IMR-90 (cell line): Measurements from ENCODE around the gene ASTN2. TPM values are rescaled to one million over a fixed set of nuclear protein-coding genes. Genes with fewer than 3 reads are reported as not detected.

ENCODE experiments used
- ATAC-seq: fragments of 200-7000 bp; cut with Tn5 transposase; 2 replicates; pipeline ENCODE4 v1.9.1; 2020; ENCODE audit warnings: low read depth, mild to moderate bottlenecking, moderate library complexity
- BruUV-seq: library from RNA; stranded (reverse); fragments of 400-500 nt; replicated peaks from 2 replicates; lab custom pipeline; 2021; lab: Mats Ljungman, UMichigan
- CTCF ChIA-PET: fragments of 300-600 bp; formaldehyde crosslinking; extraction: SDS; loops from one replicate; lab custom pipeline; 2021; ENCODE audit warnings: antibody characterized with exemption; lab: Yijun Ruan, JAX
- POLR2A ChIA-PET: fragments of 300-600 bp; sonication (Branson Sonifier 250); formaldehyde crosslinking; loops from one replicate; lab custom pipeline; 2022; ENCODE audit warnings: antibody characterized with exemption; ENCODE audit not compliant: unreplicated experiment; lab: Charles Lee
- DNase-seq: peaks from one replicate; pipeline ENCODE4 v3.0.0; 2013
- H2AFZ ChIP-seq: replicated peaks from 2 replicates; pipeline ENCODE3; 2013; ENCODE audit warnings: low read length, mild to moderate bottlenecking; ENCODE audit not compliant: poor library complexity
- H2AK5ac ChIP-seq: 2 replicates; pipeline ENCODE4 v1.6.1; 2013; ENCODE audit warnings: low read depth, low read length, inconsistent platforms
- H2AK9ac ChIP-seq: replicated peaks from 2 replicates; pipeline ENCODE3; 2013; ENCODE audit warnings: mild to moderate bottlenecking, low read depth, low read length, moderate library complexity; ENCODE audit not compliant: poor library complexity
- H2BK120ac ChIP-seq: 2 replicates; pipeline ENCODE4 v1.6.1; 2013; ENCODE audit warnings: low read depth, low read length, inconsistent platforms
- H2BK15ac ChIP-seq: 3 replicates; pipeline ENCODE4 v1.6.1; 2013; ENCODE audit warnings: low read depth, low read length, inconsistent platforms
- H2BK20ac ChIP-seq: 2 replicates; pipeline ENCODE4 v1.6.1; 2013; ENCODE audit warnings: low read depth, mild to moderate bottlenecking, inconsistent platforms, low read length, moderate library complexity
- H2BK5ac ChIP-seq: 2 replicates; pipeline ENCODE4 v1.6.1; 2013; ENCODE audit warnings: mild to moderate bottlenecking, low read depth, low read length, inconsistent platforms; ENCODE audit not compliant: poor library complexity, severe bottlenecking
- H3K14ac ChIP-seq: replicated peaks from 2 replicates; pipeline ENCODE4 v1.6.1; 2013; ENCODE audit warnings: low read depth, low read length, inconsistent platforms
- H3K18ac ChIP-seq: 2 replicates; pipeline ENCODE4 v1.6.1; 2013; ENCODE audit warnings: low read depth, low read length, control low read depth
- H3K23ac ChIP-seq: 2 replicates; pipeline ENCODE4 v1.6.1; 2013; ENCODE audit warnings: low read depth, low read length, inconsistent platforms
- H3K27ac ChIP-seq: 2 replicates; pipeline ENCODE4 v1.5.1; 2013; ENCODE audit warnings: mild to moderate bottlenecking, control low read depth, low read length; ENCODE audit not compliant: insufficient read depth
- H3K27me3 ChIP-seq: 2 replicates; pipeline ENCODE4 v1.6.1; 2013; ENCODE audit warnings: low read length; ENCODE audit not compliant: control insufficient read depth, insufficient read depth
- H3K36me3 ChIP-seq: 2 replicates; pipeline ENCODE4 v1.6.1; 2013; ENCODE audit warnings: low read length, mixed read lengths; ENCODE audit not compliant: control insufficient read depth, insufficient read depth
- H3K4ac ChIP-seq: 2 replicates; pipeline ENCODE4 v1.6.1; 2013; ENCODE audit warnings: low read depth, low read length, inconsistent platforms
- H3K4me1 ChIP-seq: 2 replicates; pipeline ENCODE4 v1.6.1; 2013; ENCODE audit warnings: low read length, mixed read lengths; ENCODE audit not compliant: control insufficient read depth, insufficient read depth
- H3K4me2 ChIP-seq: 2 replicates; pipeline ENCODE4 v1.6.1; 2013; ENCODE audit warnings: low read depth, mild to moderate bottlenecking, control low read depth, low read length, moderate library complexity
- H3K4me3 ChIP-seq: 2 replicates; pipeline ENCODE4 v1.5.1; 2013; ENCODE audit warnings: low read depth, mild to moderate bottlenecking, control low read depth, low read length, moderate library complexity; ENCODE audit not compliant: insufficient read depth
- H3K56ac ChIP-seq: 2 replicates; pipeline ENCODE4 v1.6.1; 2013; ENCODE audit warnings: low read length, inconsistent platforms; ENCODE audit not compliant: insufficient read depth; ENCODE audit errors: extremely low read depth
- H3K79me1 ChIP-seq, 2 experiments: 2 replicates each; pipeline ENCODE4 v1.6.1; 2013; ENCODE audit warnings: low read length in 2 of 2, inconsistent platforms in 1 of 2, low read depth in 1 of 2
- H3K9ac ChIP-seq: 2 replicates; pipeline ENCODE4 v1.6.1; 2013; ENCODE audit warnings: low read depth, low read length, control low read depth
- H3K9me1 ChIP-seq: 2 replicates; pipeline ENCODE4 v1.6.1; 2013; ENCODE audit warnings: low read length, inconsistent platforms; ENCODE audit not compliant: insufficient read depth
- H3K9me3 ChIP-seq: 2 replicates; pipeline ENCODE4 v1.6.1; 2013; ENCODE audit warnings: low read length; ENCODE audit not compliant: control insufficient read depth, insufficient read depth
- H4K20me1 ChIP-seq: 2 replicates; pipeline ENCODE4 v1.6.1; 2013; ENCODE audit warnings: low read length, inconsistent platforms; ENCODE audit not compliant: insufficient read depth
- H4K5ac ChIP-seq: 2 replicates; pipeline ENCODE4 v1.6.1; 2013; ENCODE audit warnings: mild to moderate bottlenecking, low read depth, low read length, control low read depth
- H4K8ac ChIP-seq, 2 experiments: 2 replicates each; pipeline ENCODE4 v1.6.1; 2013; ENCODE audit warnings: low read depth in 2 of 2, low read length in 2 of 2, control low read depth in 1 of 2, inconsistent platforms in 1 of 2
- H4K91ac ChIP-seq: 2 replicates; pipeline ENCODE4 v1.6.1; 2013; ENCODE audit warnings: low read depth, low read length, inconsistent platforms; ENCODE audit not compliant: insufficient read depth
- MAFK ChIP-seq: IDR thresholded peaks from 2 replicates; pipeline ENCODE4 v1.6.1; 2012; ENCODE audit warnings: low read depth, low read length, improper control_type of control experiment
- RCOR1 ChIP-seq: IDR thresholded peaks from 2 replicates; pipeline ENCODE4 v1.6.1; 2012; ENCODE audit warnings: mild to moderate bottlenecking, low read length, improper control_type of control experiment; ENCODE audit not compliant: insufficient replicate concordance
- WGBS, 2 experiments: methylation state at CpG; one replicate each; pipeline versions ENCODE4 v1.1.5 to v1.1.7; 2013; ENCODE audit warnings: missing lambda C conversion rate in 2 of 2; ENCODE audit not compliant: insufficient read length in 1 of 2; ENCODE audit errors: extremely low coverage in 2 of 2; 5-methylcytosine and 5-hydroxymethylcytosine counted together
- dilution Hi-C: fragments of 300-500 bp; cut with HindIII; formaldehyde crosslinking; loops from one replicate; pipeline ENCODE4 v1.14.3; 2018; ENCODE audit warnings: low sequenced_read_pairs; ENCODE audit not compliant: unreplicated experiment
- in situ Hi-C: fragments of 300-500 bp; cut with MboI; formaldehyde crosslinking; loops from 3 replicates; pipeline ENCODE4 v1.14.3; 2019; ENCODE audit warnings: low sequenced_read_pairs, inconsistent platforms, mixed read lengths
- intact Hi-C: fragments of 100-400 bp; cut with micrococcal nuclease; formaldehyde crosslinking; loops from 2 replicates; pipeline ENCODE4 v1.10.0; 2022
- polyA plus RNA-seq, 3 experiments: library from polyadenylated mRNA; depleted of rRNA; stranded (reverse); fragments of >200 nt; gene quantifications; 2 replicates each; pipeline ENCODE4 v1.2.3, GENCODE V29; 2012; ENCODE audit warnings: low replicate concordance in 1 of 3
- total RNA-seq: library from RNA; depleted of rRNA; stranded (reverse); fragments of >200 nt; gene quantifications from 2 replicates; pipeline ENCODE4 v1.2.3, GENCODE V29; 2012

Gene ASTN2
- total and polyA plus RNA-seq, 2 of the 4 experiments (the other 2 are of a cell fraction) = 3.8 to 6.8 TPM

DNA sequence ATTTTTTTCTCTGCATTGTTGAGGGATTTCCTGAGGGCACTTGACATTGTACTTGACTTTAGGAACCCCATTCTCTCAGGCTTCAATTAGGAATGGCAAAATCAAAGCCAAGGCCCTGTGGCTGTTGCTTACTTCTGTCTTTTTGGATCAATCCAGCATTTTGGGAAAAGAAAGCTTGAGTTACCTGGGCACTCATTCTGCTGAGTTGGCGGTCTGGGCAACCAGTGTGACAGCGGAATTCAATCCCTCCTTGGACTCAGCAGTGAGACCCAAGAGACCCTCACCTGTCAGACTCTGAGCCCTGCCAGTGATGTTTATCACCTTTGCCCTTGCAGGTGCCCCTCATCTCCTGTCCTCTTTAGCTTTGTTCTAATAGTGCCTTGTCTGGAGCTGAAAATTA lies 1036.0 kb downstream of the ASTN2 start:
- dilution Hi-C loops (no loop called here), in situ Hi-C loops (no loop called here), intact Hi-C loops (loop anchor here (10.0 kb wide), 1 partner anchor 266 kb away; no protein-coding TSS in a partner anchor)
- H2AK5ac ChIP-seq = no peak overlapping the region
- H2AFZ ChIP-seq = no peak overlapping the region
- no TSS peak for BruUV-seq
- no peak overlapping the region for H3K4ac ChIP-seq
- no peak overlapping the region for H2AK9ac ChIP-seq
- H3K79me1 ChIP-seq = peaks cover 0 to 8% of the 10 kb centered on the region in 2 experiments; a peak in 1 of 4 replicates
- no peak overlapping the region for H4K5ac ChIP-seq
- peaks cover 13% of the 10 kb centered on the region; the same call in 1 of the 2 replicates for H4K20me1 ChIP-seq
- no peak overlapping the region for H3K18ac ChIP-seq
- WGBS, 2 experiments = no CpG with 5 or more reads among the region's 2 CpGs
- no peak overlapping the region for H3K9ac ChIP-seq
- no peak overlapping the region for H2BK120ac ChIP-seq
- H4K91ac ChIP-seq = no peak overlapping the region
- CTCF ChIA-PET = interaction anchor here (1.6 kb wide), 1 partner anchor 193 kb away, joined by 4 read pairs; no protein-coding TSS in a partner anchor
- no peak overlapping the region for H2BK20ac ChIP-seq
- H3K27me3 ChIP-seq = no peaks in the 10 kb centered on the region
- H4K8ac ChIP-seq = no peak overlapping the region
- ATAC-seq = no peak
- H2BK15ac ChIP-seq = no peak overlapping the region
- no peak overlapping the region for H3K27ac ChIP-seq
- no peak overlapping the region for H3K4me2 ChIP-seq
- H3K9me1 ChIP-seq = peaks cover 41% of the 10 kb centered on the region
- H3K56ac ChIP-seq = no peak overlapping the region
- no peaks in the 10 kb centered on the region for H3K9me3 ChIP-seq
- DNase-seq = no peak
- H3K4me3 ChIP-seq = no peak overlapping the region
- POLR2A ChIA-PET = no interaction called here
- peaks cover 19% of the 10 kb centered on the region for H3K4me1 ChIP-seq
- peak; percentile 73 for TF ChIP-seq MAFK
- TF ChIP-seq RCOR1 = no peak
- H2BK5ac ChIP-seq = no peak overlapping the region
- H3K23ac ChIP-seq = no peak overlapping the region
- peaks cover 52% of the 10 kb centered on the region for H3K36me3 ChIP-seq
- H3K14ac ChIP-seq = no peak overlapping the region
